Measurements from ENCODE around the gene ERVW-1. TPM values are rescaled to one million over a fixed set of nuclear protein-coding genes. Genes with fewer than 3 reads are reported as not detected.

ERVW-1 gene
- total RNA-seq, 2 donors from 2014 or later = not detected

GRCh38 chr7:92433019-92433418, 44.7 kb downstream of the ERVW-1 start:
- no peak for DNase-seq (ENCODE audit: low spot score)
- H3K4me1 Mint-ChIP-seq (ENCODE audit: low read depth in 2 of 2) = no peaks in the 10 kb centered on the region
- H3K36me3 Mint-ChIP-seq = no peaks in the 10 kb centered on the region
- ATAC-seq = no peak
- peaks cover 2 to 8% of the 10 kb centered on the region in 2 donors for H3K27me3 Mint-ChIP-seq
- no peak overlapping the region for H3K27ac Mint-ChIP-seq
- no peaks in the 10 kb centered on the region for H3K9me3 Mint-ChIP-seq
- H3K4me3 Mint-ChIP-seq = no peak overlapping the region

- ATAC-seq = no peak
- Mint-ChIP-seq H3K36me3 (no peaks in the 10 kb centered on the region), H3K9me3 (no peaks in the 10 kb centered on the region), H3K27me3 (peaks cover 4 to 12% of the 10 kb centered on the region in 2 donors), H3K27ac (no peak overlapping the region), H3K4me1 (ENCODE audit: low read depth in 2 of 2) (no peaks in the 10 kb centered on the region), H3K4me3 (no peak overlapping the region)
- DNase-seq (ENCODE audit: low spot score) = no peak
These were observed 45.3 kb downstream of the ERVW-1 start for GRCh38 chr7:92432299-92432946.

DNA sequence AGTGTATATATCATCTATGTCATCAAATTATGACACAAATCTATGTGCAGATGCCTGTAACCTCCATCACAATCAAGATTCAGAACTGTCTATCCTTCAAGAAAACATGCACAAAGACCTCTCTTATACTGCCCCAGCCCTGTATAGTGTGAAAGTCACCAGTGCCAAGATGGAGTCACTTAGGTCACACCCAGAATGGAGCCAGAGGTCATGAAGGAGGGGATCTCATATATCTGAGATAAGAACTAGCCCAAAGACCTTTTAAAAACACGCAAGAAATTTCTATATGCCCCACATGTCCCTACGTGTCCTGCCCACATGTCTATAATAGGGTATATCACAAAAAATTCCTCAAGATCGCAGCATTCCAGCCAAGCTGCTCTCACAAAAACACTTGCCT, 50.6 kb downstream of the ERVW-1 start:
- Mint-ChIP-seq H3K4me3 (no peak overlapping the region), H3K36me3 (no peaks in the 10 kb centered on the region), H3K9me3 (no peaks in the 10 kb centered on the region), H3K4me1 (ENCODE audit: low read depth in 2 of 2) (peaks cover 9 to 14% of the 10 kb centered on the region in 2 donors), H3K27ac (no peak overlapping the region), H3K27me3 (peaks cover 16 to 18% of the 10 kb centered on the region in 2 donors)
- no peak for ATAC-seq
- no peak for DNase-seq (ENCODE audit: low spot score)

- H3K4me3 Mint-ChIP-seq = no peak overlapping the region
- H3K36me3 Mint-ChIP-seq = no peaks in the 10 kb centered on the region
- H3K27me3 Mint-ChIP-seq = peaks cover 16 to 18% of the 10 kb centered on the region in 2 donors
- DNase-seq (ENCODE audit: low spot score) (no peak), ATAC-seq (no peak)
- no peaks in the 10 kb centered on the region for H3K9me3 Mint-ChIP-seq
- no peak overlapping the region for H3K27ac Mint-ChIP-seq
- peaks cover 9 to 14% of the 10 kb centered on the region in 2 donors for H3K4me1 Mint-ChIP-seq (ENCODE audit: low read depth in 2 of 2)
These were observed 52.3 kb downstream of the ERVW-1 start for GRCh38 chr7:92425311-92425947.

GRCh38 chr7:92423710-92424131, 54.0 kb downstream of the ERVW-1 start:
- DNase-seq (ENCODE audit: low spot score) (no peak), ATAC-seq (peak in 1 of 2 donors; percentile 37)
- Mint-ChIP-seq H3K27ac (no peak overlapping the region), H3K4me3 (peak overlapping the region; percentile 63), H3K9me3 (no peaks in the 10 kb centered on the region), H3K27me3 (peaks cover 16 to 18% of the 10 kb centered on the region in 2 donors), H3K4me1 (ENCODE audit: low read depth in 2 of 2) (peaks cover 9 to 14% of the 10 kb centered on the region in 2 donors), H3K36me3 (no peaks in the 10 kb centered on the region)

DNA sequence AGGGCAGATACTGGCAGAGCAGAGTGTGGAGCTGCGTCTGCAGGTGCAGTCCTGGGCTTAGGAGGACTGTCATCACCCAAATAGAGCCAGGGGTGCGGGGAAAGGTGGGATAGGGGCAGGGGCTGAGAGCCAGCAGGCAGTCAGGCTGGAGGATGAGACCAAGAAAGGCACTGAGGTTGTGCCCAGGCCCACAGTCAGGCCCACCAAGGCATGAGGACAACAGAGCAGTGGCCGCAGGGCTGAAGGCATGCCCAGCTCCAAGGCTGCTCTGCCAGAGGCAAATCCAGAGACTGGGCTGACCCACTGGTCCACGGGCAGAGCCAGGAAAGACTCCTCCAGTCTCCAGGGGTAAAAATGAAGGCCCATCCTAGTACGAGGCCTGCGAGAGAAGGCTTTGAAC, 54.8 kb downstream of the ERVW-1 start:
- Mint-ChIP-seq H3K27me3 (peaks cover 16 to 18% of the 10 kb centered on the region in 2 donors), H3K9me3 (no peaks in the 10 kb centered on the region), H3K4me3 (no peak overlapping the region), H3K27ac (no peak overlapping the region), H3K4me1 (ENCODE audit: low read depth in 2 of 2) (peaks cover 9 to 14% of the 10 kb centered on the region in 2 donors), H3K36me3 (no peaks in the 10 kb centered on the region)
- no peak for ATAC-seq
- DNase-seq (ENCODE audit: low spot score) = no peak

GRCh38 chr7:92421676-92422435, 55.9 kb downstream of the ERVW-1 start:
- Mint-ChIP-seq H3K9me3 (no peaks in the 10 kb centered on the region), H3K27me3 (peaks cover 8 to 9% of the 10 kb centered on the region in 2 donors), H3K27ac (no peak overlapping the region), H3K36me3 (no peaks in the 10 kb centered on the region), H3K4me3 (no peak overlapping the region), H3K4me1 (ENCODE audit: low read depth in 2 of 2) (peaks cover 9 to 14% of the 10 kb centered on the region in 2 donors)
- ATAC-seq (no peak), DNase-seq (ENCODE audit: low spot score) (no peak)

Other genes with a start within 250 kb of the ERVW-1 start
- gene KRIT1, start 232.0 kb downstream of the ERVW-1 start, total RNA-seq = 10 to 100 TPM; 51.6 to 61.0 TPM
- 10 to 100 TPM; 48.8 to 66.8 TPM for gene ANKIB1, start 232.0 kb downstream of the ERVW-1 start, total RNA-seq
- 10 to 100 TPM; 12.1 to 16.6 TPM for gene GATAD1, start 30.5 kb downstream of the ERVW-1 start, total RNA-seq
- gene PEX1, start 50.6 kb upstream of the ERVW-1 start, total RNA-seq = 10 to 100 TPM; 11.5 to 15.8 TPM
- gene RBM48, start 50.8 kb upstream of the ERVW-1 start, total RNA-seq = 10 to 100 TPM; 19.9 to 21.0 TPM
- gene FAM133B, start 112.4 kb upstream of the ERVW-1 start, total RNA-seq = 10 to 100 TPM; 31.1 to 62.6 TPM